Dedifferentiated amniotic fluid mesenchymal stem cell (primary cell): Measurements from ENCODE around the gene CEMIP2.
A peak's percentile ranks its signal among the peaks of the same experiment; 100 is the strongest.

Experiments used
- DNase-seq: peaks from one replicate; pipeline ENCODE4 v3.0.0-alpha.2; 2016; ENCODE audit errors: extremely low spot score

CEMIP2 gene

DNA sequence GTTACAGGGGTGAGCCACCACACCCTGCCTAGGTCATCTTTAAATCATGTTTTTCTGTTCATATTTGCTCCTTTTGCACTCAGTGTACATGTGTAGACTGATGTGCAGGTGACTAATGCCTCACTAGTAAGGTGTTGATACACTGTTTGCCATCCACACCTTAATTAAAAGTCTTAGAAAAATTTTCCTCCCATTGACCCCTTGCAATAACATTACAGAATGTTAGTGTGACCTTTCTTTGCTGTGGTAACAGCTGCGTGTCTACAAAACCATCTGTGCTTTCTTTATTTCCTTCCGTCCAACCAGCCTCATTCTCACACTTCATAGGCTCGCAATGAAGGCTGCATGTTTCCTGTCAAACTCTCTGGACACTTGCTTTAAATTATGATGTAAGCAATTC lies 6.6 kb upstream of the CEMIP2 start:
- no peak for DNase-seq

DNA sequence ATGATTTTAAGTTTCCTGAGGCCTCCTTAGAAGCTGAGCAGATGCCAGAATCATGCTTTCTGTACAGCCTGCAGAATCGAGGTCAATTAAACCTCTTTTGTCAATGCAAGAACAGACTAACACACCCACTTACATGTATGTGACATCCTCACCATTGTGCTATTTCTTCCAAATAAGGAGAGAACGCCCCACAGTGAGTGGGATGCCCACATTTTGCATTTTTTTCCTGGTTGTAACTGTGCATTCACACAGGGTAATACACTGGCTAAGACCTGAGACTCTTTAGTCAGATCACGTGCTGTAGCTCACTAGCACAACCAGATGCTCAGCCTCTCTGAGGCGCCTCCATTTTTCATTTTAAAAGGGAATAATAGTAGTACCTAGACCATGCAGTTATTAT lies 4.4 kb upstream of the CEMIP2 start:
- no peak for DNase-seq

DNA sequence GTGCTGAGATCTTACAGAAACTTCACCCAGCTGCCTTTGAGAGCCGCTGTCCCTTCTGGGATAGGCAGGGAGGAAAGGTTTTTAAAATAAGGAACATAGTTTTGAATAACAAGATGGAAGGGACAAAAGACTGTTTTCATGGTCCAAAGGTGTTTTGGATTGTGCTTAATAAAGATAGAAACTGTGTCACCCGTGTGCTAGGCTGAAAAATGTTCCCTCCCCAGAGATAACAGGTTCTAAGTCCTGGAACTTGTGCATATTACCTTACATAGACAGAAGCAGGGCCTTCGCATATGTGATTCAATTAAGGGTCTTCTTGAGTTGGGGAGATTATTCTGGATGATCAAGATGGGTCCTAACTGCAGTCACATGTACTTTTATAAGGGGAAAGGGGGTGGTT lies 1.9 kb upstream of the CEMIP2 start:
- DNase-seq: no peak

DNA sequence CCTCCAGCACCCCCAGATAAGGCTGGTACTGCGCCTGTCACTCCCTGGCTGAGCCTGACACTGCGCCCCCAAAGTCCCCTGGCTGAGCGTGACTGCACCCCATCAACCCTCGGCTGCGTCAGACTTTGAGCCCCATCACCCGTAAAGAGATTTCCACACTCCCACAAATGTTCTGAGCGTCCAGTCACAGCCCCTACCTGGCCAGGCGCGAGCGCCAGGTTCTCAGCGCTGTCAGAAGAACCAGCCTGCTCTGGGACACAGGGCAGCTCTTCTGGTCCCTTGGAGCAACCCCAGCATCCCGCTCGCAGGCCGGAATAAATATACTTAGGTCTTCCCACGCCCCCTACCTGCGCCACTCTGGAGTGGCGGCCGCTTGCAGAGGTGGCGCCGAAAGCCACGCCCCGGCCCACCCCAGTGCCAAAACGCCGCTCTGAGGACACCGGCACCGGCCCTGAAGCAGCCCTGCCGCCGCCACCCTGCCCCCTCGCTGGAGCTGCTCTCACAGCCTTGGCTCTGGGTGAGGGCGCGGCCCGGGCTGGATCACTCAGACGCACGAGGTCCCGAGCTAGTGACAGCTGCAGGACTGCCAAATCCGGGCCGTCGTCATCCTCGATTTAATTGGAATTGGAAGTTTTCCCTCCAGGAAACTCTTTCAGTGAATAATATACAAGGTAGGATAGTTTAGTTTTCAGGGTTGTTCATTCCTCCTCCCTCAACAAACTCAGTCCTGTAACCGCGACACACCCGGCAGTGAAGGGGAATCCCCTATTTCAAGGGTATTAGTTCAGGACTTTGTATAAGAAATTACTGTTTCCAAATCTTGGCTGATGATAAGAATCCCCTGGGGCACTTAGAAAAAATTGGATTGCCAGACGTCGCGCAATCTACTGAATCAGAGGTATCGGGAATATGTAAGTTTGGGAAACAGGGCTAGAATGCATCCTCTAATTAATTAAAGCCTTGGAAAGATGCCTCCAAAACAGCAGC lies 1.2 kb upstream of the CEMIP2 start:
- DNase-seq: no peak

DNA sequence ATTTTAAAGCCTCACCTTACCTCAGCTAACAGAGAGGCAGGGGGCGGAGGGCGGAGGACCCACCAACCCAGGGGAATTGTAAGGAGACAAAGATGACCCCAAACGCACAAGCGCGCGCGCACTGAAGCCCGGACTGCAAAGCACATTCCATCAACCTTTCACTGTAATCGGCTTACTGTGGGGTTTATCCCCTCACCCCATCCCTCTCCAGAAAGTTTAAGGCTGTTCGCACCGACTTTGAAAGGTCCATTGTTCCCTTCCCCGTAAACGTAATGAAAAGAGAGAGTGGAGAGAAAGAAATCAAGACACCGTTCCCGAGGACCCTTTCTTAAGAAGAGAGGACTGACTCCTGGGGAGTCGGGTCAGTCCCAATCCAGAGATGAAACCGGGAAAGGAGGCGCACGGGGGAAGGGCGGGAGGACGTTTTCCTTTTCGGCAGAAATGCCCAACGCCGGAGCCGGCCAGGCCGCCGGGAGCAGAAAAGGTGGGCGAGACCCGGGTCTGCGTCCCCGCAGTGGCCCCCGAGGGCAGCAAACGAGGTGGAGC lies 464 bp downstream of the CEMIP2 start:
- no peak for DNase-seq

DNA sequence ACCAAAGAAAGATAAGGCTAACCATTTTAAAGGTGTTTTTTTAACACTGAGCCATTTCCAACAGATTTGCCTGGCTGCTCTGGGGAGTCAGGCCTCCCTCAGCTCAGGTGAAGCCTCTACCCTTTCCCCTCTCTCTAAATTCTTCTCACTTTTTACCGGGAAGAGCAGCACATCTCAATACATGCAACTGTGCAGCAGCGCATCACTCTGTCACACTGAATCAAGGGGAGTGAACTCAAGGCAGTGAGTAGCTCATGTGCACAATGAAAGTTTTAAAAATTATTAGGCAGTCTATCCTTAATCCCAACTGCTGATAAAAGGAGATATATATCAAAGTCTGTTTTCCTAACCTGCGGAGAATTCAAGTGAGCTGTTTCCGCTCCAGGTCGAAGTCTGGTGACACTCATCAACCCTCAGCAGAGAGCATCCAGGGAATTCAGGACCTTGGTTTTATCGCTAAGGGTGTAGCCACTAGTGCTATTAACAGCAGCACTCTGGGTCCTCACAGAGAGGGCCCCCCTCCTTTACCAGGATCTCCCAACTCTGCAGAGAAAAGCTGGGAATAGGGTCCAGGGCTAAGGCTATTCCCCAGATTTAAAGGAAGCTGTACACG lies 1.0 kb downstream of the CEMIP2 start:
- no peak for DNase-seq

DNA sequence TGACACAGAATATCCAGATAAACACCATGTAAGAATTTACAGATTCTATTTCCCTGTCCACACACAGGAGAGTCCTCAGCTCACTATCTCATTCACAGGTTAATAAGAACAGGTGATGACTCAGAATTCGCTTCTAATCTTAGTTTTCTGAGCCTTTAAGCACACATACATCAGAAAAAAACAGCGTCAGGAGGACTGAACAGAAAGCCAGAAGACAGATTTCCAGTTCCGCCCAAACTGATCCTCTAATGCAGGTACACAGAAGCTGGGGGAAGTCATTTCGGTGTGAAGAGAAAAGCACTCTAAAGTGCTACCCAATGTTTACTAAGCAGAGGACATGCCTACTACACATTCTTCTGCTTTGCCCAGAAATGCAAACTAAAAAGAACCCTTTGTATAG lies 1.6 kb downstream of the CEMIP2 start:
- no peak for DNase-seq

DNA sequence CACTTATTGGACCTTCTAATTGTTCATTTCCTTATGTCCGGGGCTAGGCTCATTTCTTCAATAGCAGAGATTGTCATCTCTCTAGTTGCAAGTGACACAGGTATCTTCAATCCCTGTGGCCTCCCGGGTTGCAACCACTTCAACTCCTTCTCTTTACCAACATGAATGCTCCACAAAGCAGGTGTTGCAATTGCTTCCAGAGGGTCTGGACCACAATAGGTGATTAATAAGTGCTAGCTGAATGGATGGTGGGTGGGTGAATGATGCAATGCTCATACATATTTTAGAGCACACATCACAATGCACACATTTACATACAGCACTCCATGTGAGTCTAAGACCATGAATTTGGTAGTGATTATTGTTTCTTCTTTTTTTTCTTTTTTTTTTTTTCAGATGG lies 2.6 kb downstream of the CEMIP2 start:
- no peak for DNase-seq

DNA sequence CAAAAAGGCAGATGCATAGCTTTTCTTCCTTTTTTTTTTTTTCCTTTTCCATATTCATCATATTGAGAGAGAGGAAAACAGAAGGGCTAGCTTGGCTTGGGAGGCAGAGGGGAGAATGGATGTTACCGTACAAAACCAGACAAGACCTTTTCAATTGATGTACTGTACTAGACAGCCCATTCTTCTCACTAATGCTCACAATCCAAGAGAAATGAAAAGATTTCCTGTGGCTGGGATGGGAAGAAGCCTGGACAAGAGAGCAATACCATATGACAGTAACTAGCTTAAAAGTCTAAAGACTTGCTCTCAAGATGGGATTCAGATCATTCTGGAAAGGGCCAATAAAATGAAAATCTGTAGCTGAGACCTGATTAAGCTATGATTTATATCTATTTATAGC lies 3.4 kb downstream of the CEMIP2 start:
- DNase-seq: no peak

DNA sequence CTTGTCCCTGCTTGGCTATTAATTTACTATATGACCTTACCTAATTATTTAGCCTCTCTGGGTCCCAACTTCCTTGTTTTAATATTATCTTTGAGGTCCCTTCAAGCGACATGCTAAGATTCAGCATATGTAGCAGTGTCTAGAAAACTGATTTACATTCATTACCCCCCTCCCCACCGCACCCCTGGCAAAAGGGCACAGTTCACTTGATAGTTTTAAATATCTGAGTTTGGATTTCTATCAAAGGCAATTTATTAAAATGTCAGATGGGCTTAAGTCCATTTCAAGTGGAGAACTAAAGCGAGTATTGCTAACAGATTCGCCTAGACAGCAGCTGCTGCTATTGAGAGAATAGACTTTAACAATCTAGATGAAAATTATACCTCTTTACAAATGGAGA lies 3.9 kb downstream of the CEMIP2 start:
- no peak for DNase-seq

DNA sequence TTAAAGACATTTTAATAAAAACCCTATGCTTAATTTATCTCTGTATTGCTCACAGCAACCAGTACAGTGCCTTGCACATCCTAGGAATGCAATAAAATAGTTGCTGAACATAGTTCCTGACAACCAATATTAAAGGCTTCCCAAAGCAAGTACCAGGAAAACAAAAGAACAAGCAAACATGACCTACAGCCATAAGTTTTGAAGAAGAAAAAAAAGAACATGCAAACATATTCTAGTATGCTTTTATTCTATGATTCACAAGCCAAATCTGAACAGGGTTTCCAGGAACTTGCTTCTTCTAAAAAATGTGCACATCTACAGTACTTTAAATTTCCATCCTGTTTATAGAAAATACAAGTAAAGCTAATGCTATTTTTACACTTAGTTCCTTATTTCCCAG lies 4.5 kb downstream of the CEMIP2 start:
- DNase-seq: no peak

DNA sequence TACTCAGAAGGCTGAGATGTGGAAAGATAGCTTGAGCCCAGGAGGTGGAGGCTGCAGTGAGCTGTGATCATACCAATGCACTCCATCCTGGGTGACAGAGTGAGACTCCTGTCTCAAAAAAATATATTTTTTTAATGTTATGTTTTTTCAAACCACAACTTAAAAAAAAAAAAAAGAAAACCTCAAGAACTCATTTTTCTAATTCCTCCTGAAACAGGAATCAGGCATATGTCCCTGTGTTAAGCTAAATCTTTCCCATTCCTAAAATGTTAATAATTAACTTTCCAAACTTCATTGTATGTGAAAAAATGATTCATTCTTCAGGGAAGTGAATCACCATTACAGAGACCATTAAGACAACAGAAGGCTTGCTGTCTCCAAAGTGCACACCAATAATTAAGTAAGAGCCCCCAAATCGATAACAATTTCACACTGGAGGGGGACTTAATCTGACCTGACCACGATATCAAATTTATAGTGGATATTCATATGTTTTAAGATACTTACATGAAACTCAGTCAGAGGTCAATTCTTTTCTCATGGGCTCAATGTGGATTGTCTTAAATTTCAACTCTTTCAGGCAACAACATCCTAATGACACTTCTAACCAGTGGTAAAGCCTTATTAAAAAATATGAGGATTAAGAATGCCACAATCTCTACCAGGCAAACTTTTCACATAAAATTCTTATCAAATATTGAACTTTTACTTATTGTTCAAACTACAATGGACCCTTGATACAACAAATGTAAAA lies 5.2 kb downstream of the CEMIP2 start:
- DNase-seq: peak; percentile 57

DNA sequence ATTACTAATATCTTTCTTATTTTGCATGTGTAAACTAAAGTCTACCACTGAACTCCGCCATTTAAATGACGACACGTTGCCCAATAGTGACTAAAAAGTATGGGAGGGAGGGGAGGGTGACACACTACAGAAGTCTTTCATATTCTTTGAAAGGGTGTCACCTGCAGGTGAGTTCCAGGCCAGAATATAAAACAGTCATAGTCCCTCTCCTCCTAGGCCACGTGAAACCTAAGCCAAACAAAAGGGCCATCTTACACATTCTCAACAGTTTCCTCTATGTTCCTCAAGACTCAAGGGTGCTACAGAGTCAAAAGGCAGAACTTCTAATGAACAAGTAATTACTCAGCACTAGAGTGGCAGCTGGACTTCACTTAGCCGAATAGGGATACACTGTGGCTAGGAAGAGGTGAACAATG lies 6.4 kb downstream of the CEMIP2 start:
- no peak for DNase-seq

DNA sequence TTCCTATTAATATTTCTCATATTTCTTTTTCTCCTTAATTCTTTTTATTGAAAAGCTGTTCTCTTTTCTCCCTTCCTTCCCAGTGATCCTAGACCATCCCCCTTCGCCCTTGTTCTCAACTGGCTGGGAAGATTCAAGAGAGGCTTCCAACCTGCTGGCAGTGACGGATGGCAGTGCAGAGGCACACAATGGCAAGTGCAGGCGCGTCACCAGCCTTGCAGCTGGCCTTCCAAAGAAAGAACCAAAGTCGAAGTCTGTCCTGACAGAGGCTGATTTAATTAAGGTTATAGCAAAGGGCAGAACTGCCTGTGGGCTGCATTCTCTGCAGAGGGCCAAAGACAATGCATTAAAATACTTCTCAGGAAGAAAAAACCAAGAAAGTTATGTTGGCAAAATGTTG lies 7.4 kb downstream of the CEMIP2 start:
- DNase-seq: no peak

DNA sequence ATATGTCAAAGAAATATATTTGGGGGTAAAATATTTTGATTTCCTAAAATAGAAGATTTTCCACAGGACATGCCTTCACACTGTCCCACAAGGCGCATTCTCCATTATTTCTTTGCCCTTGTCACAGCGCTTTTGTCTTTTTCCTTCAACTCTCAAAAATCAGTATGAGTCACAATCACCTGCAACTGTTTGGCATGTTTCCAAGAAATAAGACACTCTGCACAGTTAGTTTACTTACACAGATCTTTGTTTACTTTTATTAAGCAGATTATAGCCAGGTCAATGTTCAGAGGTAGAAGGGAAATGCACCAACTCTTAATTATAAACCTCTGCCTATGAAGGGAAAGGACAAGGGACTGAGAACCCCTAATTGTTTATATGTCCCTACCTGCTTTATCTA lies 9.5 kb downstream of the CEMIP2 start:
- no peak for DNase-seq

DNA sequence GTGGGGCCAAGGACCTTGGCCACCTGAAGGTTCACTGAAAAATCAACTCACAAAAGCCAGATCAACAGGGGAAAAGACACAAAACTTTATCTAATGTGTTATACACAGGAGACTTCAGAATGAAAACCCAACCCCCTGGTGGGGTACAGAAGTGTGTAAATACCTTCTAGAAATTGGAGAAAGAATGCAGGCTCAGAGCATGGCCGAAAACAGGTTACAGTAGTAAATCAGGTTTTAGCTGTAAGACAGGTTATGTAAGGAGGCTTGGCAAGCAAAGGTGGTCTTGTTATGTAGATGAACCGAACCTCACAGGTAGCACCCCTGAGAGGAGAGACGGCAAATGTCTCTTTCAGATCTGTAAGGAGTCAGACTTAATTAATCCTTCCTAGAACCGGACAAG lies 10.0 kb downstream of the CEMIP2 start:
- no peak for DNase-seq

DNA sequence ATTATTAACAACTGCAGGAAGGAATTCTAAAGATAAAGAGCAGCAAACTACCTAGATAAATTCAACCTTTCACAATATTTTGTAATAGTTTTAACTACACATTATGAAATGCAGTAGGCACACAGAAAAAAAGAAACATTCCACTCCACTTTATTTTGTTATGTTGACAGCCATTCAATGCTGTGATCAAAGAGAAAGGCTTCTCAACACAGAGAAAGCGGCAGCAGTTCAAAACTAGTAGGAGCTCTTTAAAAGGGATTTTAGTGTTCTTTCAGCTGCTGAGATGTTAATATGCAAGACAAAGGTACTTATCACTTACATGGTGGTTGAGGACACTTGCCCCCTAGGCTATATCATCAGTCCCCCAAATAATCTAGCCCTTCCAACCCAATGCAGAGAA lies 11.6 kb downstream of the CEMIP2 start:
- DNase-seq: no peak

DNA sequence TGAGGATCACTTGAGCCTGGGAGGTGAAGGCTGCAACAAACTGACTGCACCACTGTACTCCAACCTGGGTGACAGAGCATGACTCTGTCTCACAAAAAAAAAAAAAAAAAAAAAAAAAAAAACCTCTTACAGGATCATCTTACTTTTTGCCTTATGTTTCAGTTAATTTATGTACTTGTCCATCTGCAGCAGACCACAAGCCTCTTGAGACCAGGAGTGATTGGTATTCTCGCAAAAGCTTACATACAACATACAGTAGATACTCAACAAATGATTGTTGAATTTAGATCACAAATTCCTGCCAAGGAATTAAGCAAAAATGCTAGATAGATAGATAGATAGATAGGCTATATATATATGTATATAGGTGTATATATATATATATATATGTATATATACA lies 12.4 kb downstream of the CEMIP2 start:
- DNase-seq: no peak

DNA sequence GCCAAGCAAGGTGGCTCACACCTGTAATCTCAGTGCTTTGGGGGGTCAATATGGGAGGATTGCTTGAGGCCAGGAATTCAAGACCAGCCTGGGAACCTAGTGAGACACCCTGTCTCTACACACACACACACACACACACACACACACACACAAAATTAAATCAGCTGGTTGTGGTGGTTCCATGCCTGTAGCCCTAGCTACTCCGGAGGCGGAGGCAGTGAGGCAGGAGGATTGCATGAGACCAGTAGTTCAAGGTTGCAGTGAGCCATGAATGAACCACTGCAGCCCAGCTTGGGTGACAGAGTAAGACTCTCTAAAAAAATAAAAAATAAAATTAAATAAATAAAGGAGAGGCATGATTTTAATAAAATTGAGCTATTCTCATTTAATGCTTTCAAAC lies 13.1 kb downstream of the CEMIP2 start:
- DNase-seq: no peak

DNA sequence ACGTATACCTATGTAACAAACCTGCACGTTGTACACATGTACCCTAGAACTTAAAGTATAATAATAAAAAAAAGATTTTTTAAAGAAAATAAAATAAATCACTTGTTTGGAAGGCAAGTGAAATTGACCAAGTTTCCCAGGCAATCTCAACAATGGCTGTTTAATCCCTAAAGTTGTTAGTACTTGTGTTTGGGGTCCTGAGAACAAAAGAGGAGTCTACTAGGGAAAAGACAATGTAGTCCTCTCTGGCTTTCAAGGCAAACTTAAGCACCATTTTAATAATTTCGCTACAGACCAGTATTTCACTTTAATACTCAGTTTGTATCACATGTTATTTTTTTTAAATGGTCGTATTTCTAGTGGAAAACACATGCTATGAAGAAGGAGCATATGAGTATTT lies 14.2 kb downstream of the CEMIP2 start:
- no peak for DNase-seq

DNA sequence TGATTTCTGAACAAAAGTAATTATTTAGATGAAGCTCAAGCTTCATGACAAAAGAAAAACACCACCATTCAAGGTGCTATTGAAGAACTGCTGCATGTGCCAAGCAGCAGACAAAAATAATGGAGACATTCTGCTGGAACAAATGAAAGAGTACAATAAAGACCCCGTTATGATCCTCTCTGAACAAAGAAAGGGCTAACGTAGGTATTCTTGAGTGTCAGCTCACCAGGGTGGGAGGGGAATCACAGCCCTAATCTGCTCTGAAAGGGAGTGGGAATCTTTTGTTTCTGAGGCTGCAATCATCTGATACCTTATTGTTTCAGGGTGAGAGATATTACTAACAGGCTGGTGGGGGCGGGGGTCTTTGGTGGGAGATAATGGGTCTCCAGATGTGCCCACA lies 15.4 kb downstream of the CEMIP2 start:
- no peak for DNase-seq

DNA sequence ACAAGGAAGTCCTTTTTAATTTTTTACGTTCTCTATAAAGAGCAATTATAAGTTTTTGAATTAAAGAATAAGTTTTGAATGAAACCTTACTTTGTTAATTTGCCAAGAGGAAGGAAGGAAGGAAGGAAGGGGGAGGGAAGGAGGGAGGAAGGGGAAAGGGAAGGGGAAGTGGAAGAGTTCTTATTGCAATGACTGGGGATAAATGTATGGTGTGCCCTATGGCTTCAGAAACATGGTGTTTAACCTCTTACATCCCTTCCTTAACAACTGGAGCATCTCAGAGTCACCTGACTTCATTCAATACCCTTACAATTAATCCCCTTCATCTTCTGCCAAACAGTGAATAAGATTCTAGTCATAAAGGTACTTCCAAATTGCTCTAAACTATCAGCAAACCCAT lies 16.0 kb downstream of the CEMIP2 start:
- no peak for DNase-seq
